Stimulated activated CD4-positive, alpha-beta T cell treated with anti-CD3 and anti-CD28 coated beads, Interleukin-2, amount 100 ng/mL, for 4 hours (primary cell): ENCODE results near the gene SDK1.

Experiments
- DNase-seq: peaks from one replicate; pipeline ENCODE4 v3.0.0-alpha.2; 2020; ENCODE audit warnings: low read depth

SDK1 gene

DNA sequence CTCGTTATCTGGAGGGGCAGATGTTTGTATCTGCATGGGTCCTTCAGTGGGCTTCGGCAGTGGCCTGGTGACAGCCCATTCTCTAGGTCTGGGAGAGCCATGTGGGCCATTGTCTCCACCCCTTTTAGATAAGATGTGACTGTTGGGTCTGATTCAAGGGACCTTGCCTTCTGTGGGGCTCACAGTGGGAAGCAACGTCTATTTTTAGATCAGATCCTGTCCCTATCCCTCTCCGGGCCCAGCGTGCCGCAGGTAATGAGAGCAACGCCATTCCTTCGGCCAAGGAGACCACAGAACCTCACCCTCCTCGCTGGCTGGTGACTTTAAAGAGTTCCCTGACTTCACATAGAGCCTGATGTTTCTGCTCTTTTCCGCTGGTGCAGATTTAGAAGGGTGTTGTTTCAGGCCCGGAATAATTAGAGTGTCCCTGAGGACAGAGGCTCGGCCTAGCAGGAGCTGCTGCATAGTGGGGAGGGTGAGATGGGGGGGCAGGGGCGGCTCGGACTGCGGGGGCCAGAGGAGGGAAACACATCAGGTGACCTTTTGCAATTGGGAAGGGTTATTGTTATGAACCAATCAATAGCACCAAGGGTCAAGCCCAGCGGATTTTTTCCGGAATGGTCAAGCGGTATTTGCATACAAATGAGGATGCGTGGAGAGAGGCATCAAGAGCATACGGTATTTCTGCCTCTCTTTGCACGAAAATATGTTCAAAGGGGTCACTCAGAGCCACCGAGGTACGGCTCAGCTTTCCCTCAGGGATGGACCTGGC, 878.0 kb downstream of the SDK1 start:
- DNase-seq: no peak

- DNase-seq: no peak
These were observed 878.8 kb downstream of the SDK1 start for GRCh38 chr7:4179688-4180380.

DNA sequence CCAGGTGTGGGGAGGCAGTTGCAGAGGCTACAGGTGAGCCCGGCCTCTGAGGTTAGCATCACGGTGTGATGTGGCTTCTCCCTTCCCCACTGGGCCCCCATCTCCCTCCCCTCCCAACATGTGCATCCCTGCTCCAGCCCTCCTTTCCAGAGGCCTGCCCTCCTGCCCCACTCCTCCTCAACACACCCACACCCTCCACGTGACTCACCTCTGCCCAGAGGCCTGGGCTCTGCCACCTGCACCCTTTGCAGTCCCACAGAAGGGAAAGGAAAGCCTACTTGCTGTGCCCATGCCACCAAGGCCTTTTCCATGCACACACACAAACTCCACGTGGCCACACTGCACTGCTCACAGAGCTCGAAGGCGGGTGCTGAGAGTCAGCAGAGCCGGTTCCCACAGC, 880.4 kb downstream of the SDK1 start:
- no peak for DNase-seq

DNA sequence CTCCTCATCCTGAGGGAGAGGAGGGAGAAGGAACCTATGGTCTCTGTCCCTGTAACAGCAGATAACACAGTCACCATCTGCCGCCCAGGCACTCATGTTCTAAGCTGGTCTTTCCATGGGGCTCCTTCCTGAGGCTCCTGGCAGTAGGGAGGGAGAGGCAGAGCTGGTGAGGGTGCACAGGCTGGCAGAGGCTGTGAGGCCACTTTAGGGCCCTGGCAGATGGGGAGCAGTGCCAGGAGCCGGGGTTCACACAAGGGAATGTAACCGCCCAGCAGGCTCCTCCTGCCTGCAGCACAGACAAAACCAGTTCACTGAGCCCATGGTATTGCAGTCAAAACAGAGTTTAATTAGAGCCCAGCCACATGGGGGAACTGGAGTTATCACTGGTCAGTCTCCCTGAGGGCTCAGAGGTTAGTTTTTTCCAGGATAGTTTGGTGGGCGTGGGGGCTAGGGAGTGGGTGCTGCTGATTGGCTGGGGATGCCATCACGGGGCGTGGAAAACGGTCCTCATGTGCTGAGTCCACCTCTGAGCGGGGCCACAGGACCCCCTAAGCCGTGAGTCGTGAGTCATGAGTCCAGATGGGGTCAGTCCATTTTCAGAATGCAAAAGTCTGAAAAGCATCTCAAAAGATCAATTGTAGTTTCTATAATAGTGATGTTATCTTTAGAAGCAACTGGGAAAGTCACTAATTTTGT, 881.7 kb downstream of the SDK1 start:
- DNase-seq: no peak

DNA sequence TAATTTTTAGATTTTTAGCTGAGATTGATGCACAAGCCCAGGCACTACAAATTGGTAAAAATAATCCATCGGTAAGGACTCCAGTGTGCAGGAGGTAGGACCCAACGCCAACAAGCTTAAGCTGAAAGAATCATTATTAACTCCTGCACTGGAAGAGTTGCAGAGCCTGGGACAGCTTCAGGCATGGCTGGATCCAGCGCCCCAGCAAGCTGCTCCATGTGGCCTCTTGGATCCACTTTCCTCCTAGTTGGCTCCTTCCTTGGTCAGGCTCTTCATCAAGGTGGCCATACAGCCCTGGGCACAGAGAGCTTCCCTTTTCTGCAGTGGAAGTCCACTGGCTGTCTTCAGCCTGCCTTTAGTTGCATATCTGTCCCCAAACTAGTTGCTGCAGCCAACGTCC, 883.6 kb downstream of the SDK1 start:
- DNase-seq: no peak

GRCh38 chr7:4185136-4185535, 884.1 kb downstream of the SDK1 start:
- DNase-seq: no peak

DNA sequence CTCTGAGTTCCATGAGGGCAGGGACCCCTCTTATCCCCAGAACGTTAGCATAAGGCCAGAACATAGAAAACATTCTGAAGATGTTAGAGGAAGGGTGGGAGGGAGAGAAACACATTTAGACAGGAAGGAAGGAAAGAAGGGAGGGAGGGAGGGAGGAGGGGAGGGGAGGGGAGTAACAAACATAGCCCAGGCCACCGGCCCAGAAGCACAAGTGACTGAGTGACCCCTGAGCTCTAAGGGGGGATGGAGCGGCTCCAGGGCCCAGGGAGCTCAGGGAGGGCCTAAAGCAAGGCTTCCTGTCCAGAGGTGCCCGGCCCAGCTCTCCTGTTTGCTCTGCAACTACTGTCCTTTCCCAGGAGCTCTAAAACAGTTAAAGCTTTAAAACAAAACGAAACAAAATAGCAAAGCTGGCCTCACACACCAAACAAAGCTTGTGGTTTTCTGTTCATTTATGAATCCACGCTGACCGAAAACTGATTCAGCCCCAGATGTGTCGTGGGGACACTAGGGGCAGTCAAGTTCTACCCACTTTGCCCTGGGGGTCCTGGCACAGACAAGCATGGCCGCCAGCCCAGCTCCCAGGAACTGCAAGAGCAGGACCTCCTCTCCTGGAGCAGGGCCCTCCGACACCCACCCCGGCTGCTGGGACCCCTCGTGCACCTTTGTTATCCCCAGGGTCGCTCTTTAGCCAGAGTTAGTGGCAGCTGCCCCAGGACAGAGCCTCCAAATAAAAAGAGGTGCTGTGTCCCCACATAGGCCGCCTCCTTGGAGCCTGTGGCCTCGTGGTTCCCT, 884.9 kb downstream of the SDK1 start:
- no peak for DNase-seq

- no peak for DNase-seq
These were observed 885.4 kb downstream of the SDK1 start for GRCh38 chr7:4186513-4186780.

GRCh38 chr7:4188651-4189050, 887.6 kb downstream of the SDK1 start:
- DNase-seq: no peak

GRCh38 chr7:4189131-4189570, 888.1 kb downstream of the SDK1 start:
- no peak for DNase-seq

DNA sequence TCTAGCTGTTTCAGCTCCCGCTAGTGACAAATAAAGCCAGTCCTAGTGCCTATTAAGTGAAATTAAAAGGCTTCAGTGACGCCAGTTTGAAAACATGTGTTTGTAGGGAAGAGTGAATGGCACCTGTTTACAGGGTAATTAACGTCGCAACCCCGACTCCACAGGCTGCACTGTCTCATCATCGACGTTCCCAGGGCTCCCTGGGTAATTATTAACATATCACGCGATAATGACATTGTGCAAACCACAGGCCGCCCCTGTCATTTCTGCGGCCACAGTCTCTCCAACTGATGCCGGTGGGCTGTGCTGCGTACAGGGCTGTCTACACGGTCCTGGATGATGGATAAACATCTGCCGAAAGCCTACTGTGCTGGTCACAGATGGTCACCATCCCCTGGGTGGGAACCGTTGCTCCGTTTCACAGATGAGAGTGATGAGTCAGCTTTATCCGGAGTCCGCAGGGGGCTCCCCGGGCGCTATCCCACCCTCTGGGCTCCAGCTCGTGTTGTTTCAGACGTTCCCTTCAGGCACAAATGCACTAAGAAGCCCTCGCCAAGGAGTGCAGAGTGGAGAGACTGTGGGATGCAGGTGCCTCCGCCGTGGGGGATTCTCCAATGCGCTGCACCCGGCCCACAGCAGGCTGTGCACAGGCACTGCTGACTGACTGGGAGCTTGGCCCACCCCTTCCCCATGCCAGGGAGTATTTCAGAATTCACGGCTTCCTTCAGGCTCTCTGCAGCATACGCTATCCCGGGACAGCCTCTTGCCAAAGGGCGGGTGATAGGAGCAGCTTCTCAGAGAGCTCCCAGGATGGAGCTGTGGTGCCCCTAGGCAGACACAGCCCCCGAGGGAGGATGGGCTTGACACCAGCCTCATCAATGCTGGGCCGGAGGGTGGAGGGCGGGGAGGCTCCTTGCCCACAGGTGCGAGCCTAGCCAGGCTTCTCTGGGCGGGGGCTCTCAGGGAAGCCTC, 889.2 kb downstream of the SDK1 start:
- no peak for DNase-seq

GRCh38 chr7:4191046-4191445, 890.0 kb downstream of the SDK1 start:
- DNase-seq: no peak

DNA sequence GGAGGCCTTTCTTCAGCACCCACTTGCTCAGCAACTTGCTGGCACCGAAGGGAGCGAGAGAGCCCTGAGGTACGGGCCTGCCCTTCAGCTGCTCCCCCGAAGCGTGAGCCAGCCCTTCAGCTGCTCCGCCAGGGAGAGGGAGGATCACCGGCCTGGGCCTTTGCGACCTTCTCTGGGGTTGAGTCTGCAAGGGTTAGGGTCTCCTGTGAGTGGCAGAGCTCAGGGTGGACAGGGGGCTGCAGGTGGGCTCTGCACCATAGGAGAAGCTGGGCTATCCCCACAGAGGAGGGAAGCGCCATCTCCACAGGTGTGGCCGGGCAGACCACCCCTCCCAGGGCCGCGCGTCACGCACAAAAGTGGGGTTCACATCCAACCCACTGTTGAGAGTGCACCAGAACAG, 890.5 kb downstream of the SDK1 start:
- DNase-seq: no peak

- DNase-seq: no peak
These were observed 894.6 kb downstream of the SDK1 start for GRCh38 chr7:4195660-4196059.

DNA sequence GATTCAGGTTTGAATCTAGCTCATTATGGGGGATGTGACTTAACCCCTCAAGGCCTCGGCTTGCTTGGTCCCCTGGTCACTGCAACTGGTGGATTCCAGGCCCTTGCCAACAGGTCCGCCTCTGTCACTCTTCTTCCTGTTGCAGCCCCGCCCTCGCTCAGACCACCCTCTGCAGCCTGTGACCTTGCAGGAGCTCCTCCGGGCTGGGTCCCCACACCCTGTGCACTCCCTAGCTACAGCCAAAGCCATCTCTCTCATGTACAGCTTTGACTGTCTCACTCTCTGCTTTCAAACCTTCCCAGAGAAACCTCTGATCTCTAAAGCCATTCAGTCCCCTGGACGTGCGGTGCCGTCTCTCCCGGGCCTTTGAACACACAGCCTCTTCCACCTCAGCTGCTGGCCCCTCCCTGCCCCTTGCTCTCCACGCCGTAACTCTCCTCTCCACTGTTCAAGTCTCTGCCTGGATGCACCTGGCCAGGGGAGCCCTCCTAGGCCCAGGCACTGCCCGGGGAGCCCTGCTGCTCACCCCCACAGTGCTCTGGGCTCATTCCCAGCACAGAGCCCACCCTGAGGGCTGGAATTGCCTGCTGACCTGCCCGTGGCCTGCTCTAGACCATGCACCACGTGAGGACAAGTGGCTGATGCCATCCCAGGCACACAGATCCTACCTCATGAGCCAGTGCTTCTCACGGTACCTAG, 895.2 kb downstream of the SDK1 start:
- no peak for DNase-seq

GRCh38 chr7:4198301-4198700, 897.2 kb downstream of the SDK1 start:
- DNase-seq: no peak

DNA sequence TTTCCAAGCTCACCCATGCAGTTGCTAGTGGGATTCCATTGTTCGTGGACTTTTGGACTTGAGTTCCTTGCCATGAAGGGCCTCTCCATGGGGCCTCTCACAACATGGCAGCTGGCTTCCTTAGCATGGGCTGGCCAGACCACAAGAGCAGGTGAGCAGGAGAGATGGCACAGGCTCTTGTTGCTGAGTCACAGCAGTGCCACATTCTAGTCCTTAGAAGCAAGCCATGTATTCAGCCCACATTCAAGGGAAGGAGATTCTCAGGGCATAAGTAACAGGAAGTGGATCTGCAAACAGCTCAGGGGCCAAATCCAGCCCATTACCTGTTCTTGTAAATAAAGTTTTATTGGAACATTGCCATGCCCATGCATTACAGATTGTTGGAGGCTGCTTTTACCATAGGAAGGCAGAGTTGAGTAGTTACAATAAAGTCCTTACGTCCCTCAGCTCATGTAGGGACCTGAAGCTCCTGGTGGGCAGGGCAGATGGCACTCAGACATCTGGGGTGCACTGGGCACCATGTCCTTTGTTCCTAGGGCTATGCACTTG, 899.6 kb downstream of the SDK1 start:
- DNase-seq: no peak

- no peak for DNase-seq
These were observed 900.5 kb downstream of the SDK1 start for GRCh38 chr7:4201566-4201965.

DNA sequence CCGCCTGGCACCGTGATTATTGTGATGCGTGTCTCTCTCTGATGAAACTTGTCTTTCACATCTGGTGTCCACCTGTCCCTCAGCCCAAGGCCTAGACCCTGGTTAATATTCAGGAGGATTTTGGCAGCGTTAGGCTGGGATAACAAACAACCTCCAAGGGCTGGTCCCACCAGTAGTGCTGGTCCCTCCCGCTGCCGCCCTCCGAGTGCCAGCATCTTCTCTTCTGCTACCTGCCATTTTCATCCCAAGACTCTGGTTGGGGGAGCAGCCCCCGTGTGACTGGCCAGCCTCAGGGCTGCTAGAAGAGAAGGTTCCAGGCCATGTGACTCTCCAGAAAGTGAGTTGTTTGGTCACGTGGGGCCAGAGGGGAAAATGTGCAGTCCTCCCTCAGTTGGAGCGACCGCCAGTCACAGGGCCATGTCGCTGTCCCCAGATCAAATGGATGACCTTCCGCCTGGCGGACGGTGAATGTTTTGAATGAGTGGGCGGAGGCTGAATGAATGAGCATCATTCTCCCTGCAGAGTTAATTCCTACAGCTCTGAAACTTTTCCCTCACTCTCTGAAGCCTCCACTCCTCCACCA, 901.2 kb downstream of the SDK1 start:
- no peak for DNase-seq

GRCh38 chr7:4202954-4203353, 901.9 kb downstream of the SDK1 start:
- DNase-seq: no peak
